Activated CD8-positive, alpha-beta T cell treated with anti-CD3 and anti-CD28 coated beads, Interleukin-2, amount 10 ng/mL, durations not matched to agents 7 days and 5 days (primary cell): ENCODE results near the gene SHC4. TPM values are rescaled to one million over a fixed set of nuclear protein-coding genes. Genes with fewer than 3 reads are reported as not detected.
"Not testable (repeated sequence)": the region's sequence is repeated elsewhere in the genome, so short reads cannot be mapped to it uniquely, and the experiment has no call there.

Source experiments
- ATAC-seq: fragments of 150-1000 bp; cut with Tn5 transposase; one replicate; pipeline ENCODE4 v1.10.0; 2021; ENCODE audit warnings: moderate library complexity
- CTCF ChIA-PET: fragments of 350-600 bp; sonication (Branson Sonifier 250); formaldehyde crosslinking; loops from one replicate; lab custom pipeline; 2021; ENCODE audit warnings: antibody characterized with exemption; lab: Charles Lee
- POLR2A ChIA-PET: fragments of 350-600 bp; sonication (Branson Sonifier 250); formaldehyde crosslinking; loops from one replicate; lab custom pipeline; 2021; ENCODE audit warnings: antibody characterized with exemption; lab: Charles Lee
- DNase-seq: peaks from one replicate; pipeline ENCODE4 v3.0.0-alpha.2; 2020
- H3K27ac Mint-ChIP-seq: one replicate; pipeline ENCODE4 v1.8.0; 2021; ENCODE audit warnings: mild to moderate bottlenecking, mixed read lengths
- H3K27me3 Mint-ChIP-seq: one replicate; pipeline ENCODE4 v1.8.0; 2021; ENCODE audit warnings: low read depth, mixed read lengths
- H3K36me3 Mint-ChIP-seq: one replicate; pipeline ENCODE4 v1.8.0; 2021; ENCODE audit warnings: low read depth, mixed read lengths
- H3K4me1 Mint-ChIP-seq: one replicate; pipeline ENCODE4 v1.8.0; 2021; ENCODE audit warnings: low read depth, mixed read lengths
- H3K4me3 Mint-ChIP-seq: one replicate; pipeline ENCODE4 v1.8.0; 2021; ENCODE audit warnings: mild to moderate bottlenecking, mixed read lengths
- H3K9me3 Mint-ChIP-seq: one replicate; pipeline ENCODE4 v1.8.0; 2022; ENCODE audit warnings: mixed read lengths; ENCODE audit not compliant: insufficient read depth
- total RNA-seq, 2 experiments: library from RNA; stranded (reverse); gene quantifications; one replicate each; pipeline ENCODE4 v1.2.3, GENCODE V29; 2021

The SHC4 gene
- total RNA-seq, 2 experiments from 2014 or later, result 0.65 to 0.66 TPM

DNA sequence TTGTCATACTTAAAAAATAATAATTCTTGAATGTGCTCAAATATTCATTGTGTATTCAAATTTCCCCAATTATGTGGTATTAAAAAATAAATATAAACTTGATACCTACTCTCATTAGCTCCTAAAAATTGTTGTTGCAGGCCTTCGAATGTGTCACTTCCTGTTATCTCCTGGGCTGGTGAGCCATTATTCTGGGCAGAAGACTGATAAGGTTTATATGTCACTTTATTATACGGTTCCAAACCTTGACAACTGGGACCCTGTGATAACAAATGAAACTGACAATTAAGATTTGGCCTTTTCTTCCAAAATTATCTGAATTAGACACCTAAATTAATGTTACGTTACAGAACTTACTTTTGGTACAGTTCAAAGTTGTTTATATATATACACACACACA, 167.8 kb downstream of the SHC4 start:
- H3K9me3 Mint-ChIP-seq, result no peaks in the 10 kb centered on the region
- H3K27ac Mint-ChIP-seq, result no peak overlapping the region
- peaks cover 45% of the 10 kb centered on the region for H3K4me1 Mint-ChIP-seq
- ChIA-PET CTCF (no interaction called here), POLR2A (no interaction called here)
- DNase-seq, result no peak
- H3K36me3 Mint-ChIP-seq, result peaks cover 46% of the 10 kb centered on the region
- no peaks in the 10 kb centered on the region for H3K27me3 Mint-ChIP-seq
- ATAC-seq, result no peak
- H3K4me3 Mint-ChIP-seq, result no peak overlapping the region

DNA sequence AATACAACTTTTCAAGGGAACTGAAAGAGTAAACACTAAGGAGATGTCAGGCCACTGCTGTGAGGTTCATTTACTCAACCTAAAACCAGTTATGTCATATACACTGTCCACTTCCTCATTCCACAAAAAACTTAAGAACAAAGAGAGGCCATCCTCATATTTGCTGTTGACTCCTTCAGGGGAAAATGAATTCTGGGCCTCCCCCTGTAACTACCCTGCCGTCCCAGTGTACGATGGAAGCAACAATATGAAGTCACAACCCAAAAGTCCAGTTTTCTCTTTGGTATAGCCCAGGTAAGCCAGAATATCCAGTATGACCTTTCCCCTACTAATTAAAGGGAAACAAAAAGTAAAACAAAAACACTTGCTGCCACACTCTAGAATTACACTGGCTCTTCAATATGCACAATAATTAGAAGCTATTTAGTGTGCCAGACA, 169.0 kb downstream of the SHC4 start:
- POLR2A ChIA-PET, result no interaction called here
- ATAC-seq, result peak; percentile 27
- no peaks in the 10 kb centered on the region for H3K27me3 Mint-ChIP-seq

DNA sequence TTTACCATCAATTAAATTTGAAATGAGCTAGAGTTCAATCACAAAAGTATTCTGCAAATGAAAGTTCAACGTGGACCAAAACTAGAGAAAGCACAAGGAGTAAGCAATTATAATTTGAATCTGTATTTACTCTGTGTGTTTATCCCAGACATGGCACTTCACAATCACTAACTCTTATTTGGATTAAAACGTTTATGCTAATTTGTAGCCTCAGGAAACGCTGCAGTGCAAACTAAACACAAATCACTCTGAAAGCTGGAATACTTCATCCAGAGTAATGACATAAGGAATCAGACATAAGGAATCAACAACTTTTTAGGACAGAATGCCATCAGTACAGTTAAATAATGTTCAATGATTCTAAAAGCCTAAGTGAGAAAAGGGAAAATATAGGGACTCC, 171.3 kb downstream of the SHC4 start:
- H3K4me1 Mint-ChIP-seq, result peaks cover 24% of the 10 kb centered on the region

More for the DNA sequence above, 169.0 kb downstream of the SHC4 start:
- CTCF ChIA-PET, result interaction anchor here (1.2 kb wide), 1 partner anchor 171 kb away, joined by 3 read pairs; no protein-coding TSS in a partner anchor
- Mint-ChIP-seq H3K27ac (peak overlapping the region; percentile 55), H3K9me3 (no peaks in the 10 kb centered on the region), H3K4me3 (no peak overlapping the region), H3K36me3 (peaks cover 56% of the 10 kb centered on the region), H3K4me1 (peaks cover 37% of the 10 kb centered on the region)
- DNase-seq, result no peak

DNA sequence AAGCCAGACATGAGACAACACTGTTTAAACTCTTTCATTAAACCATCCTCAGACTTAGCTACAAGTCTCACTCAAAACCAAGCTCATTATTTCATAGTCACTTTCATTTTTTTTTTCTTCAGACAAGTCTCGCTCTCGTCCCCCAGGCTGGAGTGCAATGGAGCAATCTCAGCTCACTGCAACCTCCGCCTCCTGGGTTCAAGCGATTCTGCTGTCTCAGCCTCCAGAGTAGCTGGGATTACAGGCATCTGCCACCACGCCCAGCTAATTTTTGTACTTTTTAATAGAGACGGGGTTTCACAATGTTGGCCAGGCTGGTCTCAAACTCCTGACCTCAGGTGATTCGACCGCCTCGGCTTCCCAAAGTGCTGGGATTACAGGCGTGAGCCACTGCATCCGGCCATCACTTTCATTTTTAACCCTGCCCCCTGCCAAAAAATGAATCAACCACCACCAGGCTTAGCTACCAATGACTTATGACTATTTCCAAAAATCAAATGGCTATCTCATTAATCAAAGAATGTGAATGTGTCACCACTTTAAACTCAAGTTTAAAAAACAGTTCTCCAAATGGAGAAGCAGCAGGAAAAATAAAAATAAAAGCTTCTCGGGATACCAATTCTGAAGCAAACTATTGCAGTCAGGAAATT, 173.1 kb downstream of the SHC4 start:
- H3K27ac Mint-ChIP-seq, H3K27me3 Mint-ChIP-seq, ATAC-seq, H3K4me1 Mint-ChIP-seq, H3K4me3 Mint-ChIP-seq, H3K9me3 Mint-ChIP-seq, DNase-seq: not testable (repeated sequence)
- CTCF ChIA-PET, result interaction anchor here (1.4 kb wide), 1 partner anchor 432 kb away, joined by 3 read pairs; no protein-coding TSS in a partner anchor
- H3K36me3 Mint-ChIP-seq, result peaks cover 58% of the 10 kb centered on the region
- POLR2A ChIA-PET, result interaction anchor here (0.6 kb wide), 1 partner anchor 70 kb away, joined by 3 read pairs; no protein-coding TSS in a partner anchor

More for the DNA sequence above, 171.3 kb downstream of the SHC4 start:
- ATAC-seq, result no peak
- no peak overlapping the region for H3K4me3 Mint-ChIP-seq
- no peak overlapping the region for H3K27ac Mint-ChIP-seq
- H3K9me3 Mint-ChIP-seq, result no peaks in the 10 kb centered on the region
- no peak for DNase-seq
- H3K27me3 Mint-ChIP-seq, result no peaks in the 10 kb centered on the region
- peaks cover 66% of the 10 kb centered on the region for H3K36me3 Mint-ChIP-seq
- ChIA-PET CTCF (interaction anchor here (1.3 kb wide), 1 partner anchor 9 kb away, joined by 4 read pairs; no protein-coding TSS in a partner anchor), POLR2A (interaction anchor here (0.7 kb wide), 1 partner anchor 323 kb away, joined by 3 read pairs; no protein-coding TSS in a partner anchor)

DNA sequence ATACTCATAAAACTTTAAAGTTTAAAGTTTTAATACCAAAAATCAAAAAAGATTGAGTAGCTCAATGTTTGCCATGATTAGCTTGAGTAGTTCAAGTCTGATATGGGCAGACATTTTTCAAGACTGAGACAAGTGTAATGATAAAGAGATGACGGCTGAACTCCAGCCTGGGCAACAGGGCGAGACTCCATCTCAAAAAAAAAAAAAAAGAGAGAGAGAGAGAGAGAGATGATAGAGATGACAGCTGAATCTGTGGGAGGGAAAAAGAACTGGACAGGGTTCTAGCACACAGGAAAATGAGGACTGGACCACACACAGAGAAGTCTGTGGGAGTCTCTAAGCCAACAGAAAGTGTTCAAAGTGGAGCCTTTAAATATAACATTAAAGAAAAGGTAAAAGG, 178.0 kb downstream of the SHC4 start:
- Mint-ChIP-seq H3K4me3 (no peak overlapping the region), H3K27ac (no peak overlapping the region), H3K36me3 (peaks cover 65% of the 10 kb centered on the region), H3K27me3 (no peaks in the 10 kb centered on the region), H3K4me1 (no peaks in the 10 kb centered on the region), H3K9me3 (no peaks in the 10 kb centered on the region)
- ChIA-PET CTCF (interaction anchor here (1.0 to 1.3 kb wide), 2 partner anchors 12 to 16 kb away, joined by 3 read pairs; no protein-coding TSS in a partner anchor), POLR2A (interaction anchor here (0.7 kb wide), 1 partner anchor 455 kb away, joined by 4 read pairs; no protein-coding TSS in a partner anchor)
- DNase-seq (no peak), ATAC-seq (no peak)

DNA sequence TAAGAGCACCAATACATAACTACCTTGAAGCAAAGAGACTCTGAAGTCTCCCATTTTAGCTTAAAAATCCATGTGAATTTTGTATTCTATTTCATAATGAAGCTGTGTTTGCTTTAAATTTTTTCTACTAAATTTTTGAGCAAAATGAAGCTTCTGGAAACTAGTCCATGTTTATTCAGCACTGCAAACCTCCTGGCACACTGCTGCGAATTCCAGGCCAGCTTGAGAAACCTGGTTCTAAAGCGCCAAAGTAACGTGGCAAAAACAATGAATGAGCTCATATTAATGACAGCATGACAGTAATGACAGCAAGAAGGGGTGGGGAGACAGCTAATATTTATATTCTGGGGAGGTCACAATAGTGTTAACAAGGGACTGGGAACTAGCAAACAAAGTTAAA, 178.5 kb downstream of the SHC4 start:
- POLR2A ChIA-PET, result no interaction called here
- no peaks in the 10 kb centered on the region for H3K27me3 Mint-ChIP-seq
- no peak for DNase-seq
- no peak overlapping the region for H3K27ac Mint-ChIP-seq
- H3K36me3 Mint-ChIP-seq, result peaks cover 65% of the 10 kb centered on the region
- no peaks in the 10 kb centered on the region for H3K9me3 Mint-ChIP-seq
- no peak for ATAC-seq
- no peak overlapping the region for H3K4me3 Mint-ChIP-seq
- CTCF ChIA-PET, result interaction anchor here (1.0 kb wide), 1 partner anchor 12 kb away, joined by 3 read pairs; no protein-coding TSS in a partner anchor
- no peaks in the 10 kb centered on the region for H3K4me1 Mint-ChIP-seq

DNA sequence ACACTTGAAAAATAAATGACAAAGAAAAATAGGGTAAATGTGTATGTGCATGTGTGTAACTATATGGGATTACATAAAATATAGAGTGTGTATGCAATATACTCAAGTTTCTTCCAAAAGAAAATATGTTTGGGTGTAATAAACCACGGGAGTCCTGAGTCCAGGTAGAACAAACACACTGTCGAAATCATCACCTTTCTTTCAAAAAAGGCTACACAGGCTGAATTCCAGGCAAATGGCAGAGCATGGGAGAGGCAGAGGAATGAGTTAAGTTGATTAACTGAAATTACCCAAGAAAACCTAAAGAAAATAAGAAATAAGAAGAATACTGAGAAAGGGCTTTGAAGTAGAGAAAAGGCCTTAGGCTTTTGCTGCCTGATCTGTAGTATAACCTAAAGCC, 179.0 kb downstream of the SHC4 start:
- no peaks in the 10 kb centered on the region for H3K27me3 Mint-ChIP-seq
- peaks cover 65% of the 10 kb centered on the region for H3K36me3 Mint-ChIP-seq
- no peak for DNase-seq
- H3K4me1 Mint-ChIP-seq, result no peaks in the 10 kb centered on the region
- no peaks in the 10 kb centered on the region for H3K9me3 Mint-ChIP-seq
- ChIA-PET CTCF (interaction anchor here (1.0 kb wide), 1 partner anchor 11 kb away, joined by 3 read pairs; no protein-coding TSS in a partner anchor), POLR2A (no interaction called here)
- no peak overlapping the region for H3K27ac Mint-ChIP-seq
- H3K4me3 Mint-ChIP-seq, result no peak overlapping the region
- no peak for ATAC-seq

DNA sequence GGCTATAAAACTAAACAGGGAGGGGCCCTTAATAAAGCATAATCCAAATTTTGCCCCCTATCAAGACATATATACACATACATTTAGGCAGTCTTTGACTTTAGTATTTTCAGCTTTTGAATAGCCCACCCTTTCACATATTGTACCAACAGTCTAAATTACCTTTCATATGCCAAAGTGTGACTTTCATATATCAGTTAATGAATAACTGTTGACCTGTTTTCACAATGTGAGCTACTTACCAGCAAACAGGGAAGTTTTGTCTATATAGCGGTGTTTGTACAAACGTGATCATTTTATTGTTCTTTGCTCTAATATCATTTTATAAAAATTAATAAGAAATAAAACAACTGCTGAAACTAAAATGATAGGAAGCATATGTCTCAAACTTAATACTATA, 180.8 kb downstream of the SHC4 start:
- Mint-ChIP-seq H3K9me3 (no peaks in the 10 kb centered on the region), H3K27ac (no peak overlapping the region), H3K4me3 (no peak overlapping the region), H3K36me3 (peaks cover 64% of the 10 kb centered on the region), H3K4me1 (no peaks in the 10 kb centered on the region), H3K27me3 (no peaks in the 10 kb centered on the region)
- POLR2A ChIA-PET, result no interaction called here
- ATAC-seq (no peak), DNase-seq (no peak)
- CTCF ChIA-PET, result interaction anchor here (1.2 kb wide), 1 partner anchor 193 kb away, joined by 3 read pairs; no protein-coding TSS in a partner anchor

DNA sequence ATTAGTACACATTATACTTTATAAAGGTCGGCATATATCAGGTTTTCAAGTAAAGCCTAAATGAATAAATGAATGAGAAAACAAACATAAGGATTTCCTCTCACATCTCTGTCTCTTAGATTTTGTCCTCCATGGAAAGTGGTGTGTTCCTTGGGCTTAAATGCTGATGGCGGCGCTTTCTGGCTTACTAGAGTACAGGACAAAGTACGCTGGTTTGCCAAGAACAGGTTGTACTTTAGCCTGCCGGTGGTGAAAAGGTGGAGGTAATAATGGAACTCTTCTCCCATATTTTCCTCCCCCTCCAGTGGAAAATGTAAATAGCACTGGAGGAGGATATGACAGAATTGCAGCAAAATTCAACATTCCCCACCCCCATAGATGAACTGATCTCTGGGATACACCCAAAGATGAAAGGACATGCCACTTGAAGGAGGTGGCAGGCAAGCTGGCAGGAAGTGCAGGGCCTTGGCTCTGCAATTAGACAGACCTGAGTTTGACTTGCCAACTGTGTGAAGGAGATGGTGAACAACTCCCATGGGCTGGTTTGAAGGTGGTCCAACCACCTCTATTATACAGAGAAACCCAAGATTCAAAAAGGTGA, 182.1 kb downstream of the SHC4 start:
- no peaks in the 10 kb centered on the region for H3K9me3 Mint-ChIP-seq
- H3K27ac Mint-ChIP-seq, result no peak overlapping the region
- DNase-seq (no peak), ATAC-seq (no peak)
- ChIA-PET CTCF (no interaction called here), POLR2A (no interaction called here)
- H3K4me1 Mint-ChIP-seq, result no peaks in the 10 kb centered on the region
- peaks cover 64% of the 10 kb centered on the region for H3K36me3 Mint-ChIP-seq
- H3K4me3 Mint-ChIP-seq, result no peak overlapping the region
- H3K27me3 Mint-ChIP-seq, result no peaks in the 10 kb centered on the region

DNA sequence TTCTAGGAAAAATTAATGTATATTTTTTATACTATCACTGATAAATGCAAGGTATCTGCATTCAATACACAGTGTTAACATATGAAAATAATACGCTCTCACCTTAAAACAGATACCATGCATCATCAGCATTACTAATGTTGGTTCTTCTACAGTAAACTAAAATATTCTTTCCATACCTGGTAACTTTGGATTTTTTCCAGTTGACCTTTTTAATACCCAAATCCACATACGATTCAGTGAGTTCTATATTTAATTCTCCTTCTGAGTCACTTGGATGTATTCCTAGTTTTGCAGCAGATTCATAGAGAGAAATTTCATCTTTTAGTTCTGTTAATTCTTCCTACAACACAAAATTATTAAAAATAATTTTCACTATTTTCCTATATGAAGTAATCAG, 182.7 kb downstream of the SHC4 start:
- no peaks in the 10 kb centered on the region for H3K9me3 Mint-ChIP-seq
- ChIA-PET CTCF (no interaction called here), POLR2A (no interaction called here)
- no peaks in the 10 kb centered on the region for H3K4me1 Mint-ChIP-seq
- H3K27me3 Mint-ChIP-seq, result no peaks in the 10 kb centered on the region
- no peak for DNase-seq
- H3K4me3 Mint-ChIP-seq, result no peak overlapping the region
- peaks cover 62% of the 10 kb centered on the region for H3K36me3 Mint-ChIP-seq
- no peak overlapping the region for H3K27ac Mint-ChIP-seq
- ATAC-seq, result no peak

DNA sequence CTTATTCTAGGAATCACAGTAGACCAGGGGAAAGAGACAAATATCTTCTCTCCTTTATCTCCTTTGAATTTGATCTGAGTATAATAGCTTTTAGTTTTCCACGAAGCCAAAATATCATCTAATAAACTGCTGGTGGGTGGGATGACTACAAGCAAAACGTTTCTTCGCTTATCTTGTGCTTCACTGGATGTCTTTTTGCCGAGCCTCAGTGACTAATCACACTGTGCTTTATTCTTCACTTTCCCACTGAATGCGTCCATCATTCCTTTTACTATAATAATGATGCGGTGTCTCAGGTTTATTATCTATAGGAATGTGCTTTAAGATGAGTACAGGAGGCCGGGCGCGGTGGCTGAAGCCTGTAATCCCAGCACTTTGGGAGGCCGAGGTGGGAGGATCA, 185.4 kb downstream of the SHC4 start:
- ATAC-seq, result no peak
- Mint-ChIP-seq H3K4me1 (peaks cover 7% of the 10 kb centered on the region), H3K9me3 (peaks cover 4% of the 10 kb centered on the region), H3K36me3 (peaks cover 70% of the 10 kb centered on the region), H3K27me3 (no peaks in the 10 kb centered on the region), H3K4me3 (no peak overlapping the region), H3K27ac (no peak overlapping the region)
- CTCF ChIA-PET, result interaction anchor here (0.9 kb wide), 1 partner anchor 23 kb away, joined by 4 read pairs; no protein-coding TSS in a partner anchor
- DNase-seq, result no peak
- POLR2A ChIA-PET, result interaction anchor here (1.3 kb wide), 1 partner anchor 10 kb away, joined by 4 read pairs; no protein-coding TSS in a partner anchor
